Head of caudate nucleus (tissue), 42 donors: ENCODE measurements around the gene ZNF322.
"Not testable (repeated sequence)": the region's sequence is repeated elsewhere in the genome, so short reads cannot be mapped to it uniquely, and the experiment has no call there.

Source experiments
- DNase-seq, 42 donors: peaks; one replicate each; pipeline versions ENCODE4 v3.0.0 to v3.0.0-alpha.2; 2020 to 2021; ENCODE audit warnings: mixed read lengths in 7 of 42
- intact Hi-C: fragments of 100-400 bp; cut with DNase I; formaldehyde crosslinking; loops from one replicate; pipeline ENCODE4 v1.15.0; 2022

Gene ZNF322, protein sequence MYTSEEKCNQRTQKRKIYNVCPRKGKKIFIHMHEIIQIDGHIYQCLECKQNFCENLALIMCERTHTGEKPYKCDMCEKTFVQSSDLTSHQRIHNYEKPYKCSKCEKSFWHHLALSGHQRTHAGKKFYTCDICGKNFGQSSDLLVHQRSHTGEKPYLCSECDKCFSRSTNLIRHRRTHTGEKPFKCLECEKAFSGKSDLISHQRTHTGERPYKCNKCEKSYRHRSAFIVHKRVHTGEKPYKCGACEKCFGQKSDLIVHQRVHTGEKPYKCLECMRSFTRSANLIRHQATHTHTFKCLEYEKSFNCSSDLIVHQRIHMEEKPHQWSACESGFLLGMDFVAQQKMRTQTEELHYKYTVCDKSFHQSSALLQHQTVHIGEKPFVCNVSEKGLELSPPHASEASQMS

DNA sequence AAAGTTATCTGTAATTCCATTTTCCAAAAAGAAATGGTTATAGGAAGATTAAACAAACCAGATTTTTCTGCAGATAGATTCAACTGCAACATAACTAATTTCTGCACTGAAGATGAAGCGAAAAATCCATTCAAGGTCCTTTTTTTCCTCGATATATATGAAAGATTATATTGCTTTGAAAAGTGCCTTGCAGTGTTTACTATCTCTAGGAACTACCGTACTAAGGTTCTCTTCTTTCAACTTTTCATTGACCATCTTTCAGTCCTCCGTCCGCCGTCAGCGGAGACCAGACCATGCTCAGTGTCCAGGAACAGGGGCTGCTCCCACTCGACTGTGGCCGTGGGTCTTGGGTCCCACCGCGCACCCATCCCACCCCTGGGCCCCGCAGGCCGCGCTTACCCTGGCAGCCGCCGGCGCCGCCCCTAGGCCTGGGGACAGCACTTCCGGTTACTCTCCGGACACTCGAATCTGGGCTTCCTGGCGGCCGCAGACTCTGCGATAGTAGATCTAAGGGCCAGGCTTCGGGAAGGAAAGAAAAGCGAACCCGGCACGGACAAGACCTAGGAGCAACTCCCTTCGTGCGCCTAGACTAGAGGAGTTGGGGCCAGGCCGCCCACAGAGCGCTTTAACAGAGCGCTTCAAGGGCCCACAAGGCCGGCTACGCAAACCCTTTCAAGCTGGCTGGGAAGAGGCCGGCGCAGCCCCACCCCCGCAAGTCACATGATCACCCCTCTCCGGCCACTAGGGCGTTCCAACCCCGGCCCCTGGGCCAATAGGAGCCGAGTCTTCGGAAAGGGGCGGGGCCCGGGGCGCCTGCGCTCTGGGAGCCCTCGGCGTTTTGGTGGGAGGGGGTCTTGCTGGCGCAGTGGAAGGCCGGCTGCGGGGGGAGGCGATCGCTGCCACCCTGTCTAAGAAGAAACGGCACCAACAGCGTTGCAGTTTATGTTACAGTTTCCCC lies at the start of gene ZNF322:
Gene ZNF322, minus strand, starts transcription at position 705 of the 958 bp plus-strand sequence. CDS start 21,193 bp downstream, outside the sequence.
- DNase-seq, result peak; percentile 91 to 98 (median 96)
- intact Hi-C loops, result loop anchor here (2.0 kb wide), 1 partner anchor 63 kb away; the partner anchor contains the start of gene ABT1

DNA sequence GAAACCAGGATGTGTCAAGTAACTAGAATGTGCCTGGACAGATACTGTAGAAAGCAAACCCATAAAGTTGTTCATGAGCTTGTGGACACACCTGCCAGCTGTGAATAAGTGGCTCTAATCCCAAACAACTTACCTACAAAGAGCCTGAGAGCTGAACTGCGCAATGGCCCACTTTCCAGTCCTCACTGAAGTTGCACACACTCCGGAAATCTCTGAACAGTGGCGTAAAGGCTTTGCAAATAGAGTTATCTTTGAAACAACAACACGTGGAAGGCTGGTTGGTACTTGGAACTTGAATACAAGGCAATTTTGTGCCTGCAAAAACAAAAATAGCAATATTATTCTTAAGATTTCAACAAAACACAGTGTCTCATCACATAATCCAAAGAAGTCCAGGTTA lies 46.2 kb upstream of the ZNF322 start:
- DNase-seq, intact Hi-C loops: not testable (repeated sequence)

DNA sequence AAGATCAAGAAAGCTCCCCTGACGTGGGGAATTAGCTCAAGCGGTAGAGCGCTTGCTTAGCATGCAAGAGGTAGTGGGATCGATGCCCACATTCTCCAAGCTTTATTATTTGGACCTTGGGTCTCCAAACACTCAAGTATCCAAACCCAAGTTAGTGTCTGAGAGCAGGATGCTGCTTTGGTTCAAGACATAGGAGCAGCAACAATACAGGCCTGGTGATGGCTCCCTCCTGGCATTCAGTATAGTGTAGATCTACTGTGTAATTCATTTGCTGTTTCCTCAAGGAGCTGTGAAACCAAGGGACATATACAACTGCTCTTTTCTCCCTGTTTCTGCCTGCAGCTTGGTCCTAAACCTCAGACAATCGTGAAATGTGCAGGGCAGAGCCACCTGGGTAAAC lies 45.8 kb upstream of the ZNF322 start:
- DNase-seq, intact Hi-C loops: not testable (repeated sequence)

DNA sequence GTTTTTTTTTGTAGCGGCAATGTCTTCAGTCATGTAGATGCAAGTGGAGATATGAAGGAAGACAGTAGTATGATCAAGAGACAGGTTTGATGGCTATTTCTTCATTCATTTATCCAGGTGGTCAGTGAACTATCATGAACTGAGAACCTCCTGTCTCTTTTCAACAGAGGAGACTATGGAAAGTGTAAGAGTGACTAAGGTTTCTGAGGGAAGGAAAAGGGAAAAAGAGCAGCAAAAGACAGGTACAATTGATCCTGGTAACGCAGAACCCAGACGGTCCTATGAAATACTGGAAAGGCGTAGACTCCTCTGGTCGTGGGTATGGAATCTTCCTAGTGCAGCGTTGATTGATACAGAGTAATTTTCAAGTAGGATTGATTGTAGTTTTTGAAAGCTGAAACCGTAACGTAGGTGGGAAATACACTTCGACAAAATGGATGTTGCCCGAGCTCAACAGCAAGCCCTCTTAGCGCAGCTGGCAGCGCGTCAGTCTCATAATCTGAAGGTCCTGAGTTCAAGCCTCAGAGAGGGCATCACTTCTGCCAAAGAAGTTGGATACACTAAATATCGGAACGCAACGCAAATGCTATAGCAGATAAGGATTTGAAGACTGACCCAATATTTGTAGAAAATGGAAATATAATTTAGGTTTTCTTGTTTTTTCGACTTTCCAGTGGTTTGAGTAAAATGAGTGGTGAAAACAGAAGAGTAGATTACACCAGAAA lies 41.6 kb upstream of the ZNF322 start:
- intact Hi-C loops, DNase-seq: not testable (repeated sequence)

DNA sequence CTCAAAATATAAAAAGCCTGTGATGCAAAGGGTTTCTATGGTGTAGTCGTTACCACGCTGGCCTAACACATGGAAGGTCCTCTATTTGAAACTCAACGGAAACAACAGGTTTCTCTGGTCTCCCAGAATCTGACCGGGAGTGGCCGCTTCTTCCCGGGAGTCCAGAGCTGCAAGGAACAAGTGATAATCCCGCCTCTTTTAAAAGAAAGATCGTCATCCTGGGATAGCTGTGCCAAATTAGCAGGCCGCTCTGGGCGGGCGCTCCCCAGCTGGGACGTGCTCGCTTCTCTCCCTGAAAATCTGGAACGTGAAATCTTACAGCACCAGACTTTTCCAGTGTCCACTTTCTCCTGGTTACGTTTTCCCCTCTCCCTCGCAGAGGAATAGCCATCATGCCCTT lies 38.0 kb upstream of the ZNF322 start:
- DNase-seq, intact Hi-C loops: not testable (repeated sequence)

DNA sequence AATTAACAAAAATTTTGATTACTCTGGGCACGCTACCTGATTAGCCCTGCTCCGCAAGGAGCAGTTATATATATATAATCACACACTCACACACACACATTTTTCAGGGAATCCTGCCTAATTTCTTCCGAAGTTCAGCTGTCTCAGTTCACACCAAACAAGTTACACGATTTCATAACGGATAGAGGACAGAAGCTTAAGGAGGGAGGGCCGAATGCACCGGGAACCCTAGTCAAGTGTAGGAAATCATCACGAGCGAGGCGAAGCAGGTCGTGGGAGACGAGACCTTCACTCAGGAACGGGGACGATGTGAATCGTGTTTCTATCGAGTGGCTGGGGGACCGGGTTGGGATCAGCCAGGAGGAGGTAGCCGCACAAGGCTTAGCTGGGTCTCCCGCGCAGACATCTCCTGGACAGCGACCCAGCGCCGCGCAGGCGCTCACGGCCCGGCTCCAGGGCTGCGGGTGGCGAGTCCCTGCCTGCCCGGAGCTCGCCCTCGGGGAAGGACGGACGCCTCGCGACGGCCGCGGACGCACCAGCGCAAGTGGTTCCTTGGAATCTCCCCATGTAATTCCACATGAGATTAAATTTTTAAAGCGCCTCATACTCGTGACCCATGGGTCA lies 29.9 kb upstream of the ZNF322 start:
- intact Hi-C loops, DNase-seq: not testable (repeated sequence)

DNA sequence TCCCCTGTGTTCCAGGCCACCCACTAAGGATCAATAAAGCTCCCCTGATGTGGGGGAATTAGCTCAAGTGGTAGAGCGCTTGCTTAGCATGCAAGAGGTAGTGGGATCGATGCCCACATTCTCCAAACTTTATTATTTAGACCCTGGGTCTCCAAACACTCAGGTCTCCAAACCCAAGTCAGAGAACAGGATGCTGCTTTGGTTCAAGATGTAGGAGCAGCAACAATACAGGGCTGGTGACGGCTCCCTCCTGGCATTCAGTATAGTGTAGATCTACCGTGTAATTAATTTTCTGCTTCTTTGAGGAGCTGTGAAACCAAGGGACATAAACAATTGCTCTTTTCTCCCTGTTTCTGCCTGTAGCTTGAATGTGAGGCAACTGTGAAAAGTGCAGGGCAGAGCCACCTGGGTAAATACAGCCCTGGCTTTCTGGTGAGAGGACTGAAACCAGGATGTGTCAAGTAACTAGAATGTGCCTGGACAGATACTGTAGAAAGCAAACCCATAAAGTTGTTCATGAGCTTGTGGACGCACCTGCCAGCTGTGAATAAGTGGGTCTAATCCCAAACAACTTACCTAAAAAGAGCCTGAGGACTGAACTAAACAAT lies 23.0 kb upstream of the ZNF322 start:
- intact Hi-C loops, DNase-seq: not testable (repeated sequence)

DNA sequence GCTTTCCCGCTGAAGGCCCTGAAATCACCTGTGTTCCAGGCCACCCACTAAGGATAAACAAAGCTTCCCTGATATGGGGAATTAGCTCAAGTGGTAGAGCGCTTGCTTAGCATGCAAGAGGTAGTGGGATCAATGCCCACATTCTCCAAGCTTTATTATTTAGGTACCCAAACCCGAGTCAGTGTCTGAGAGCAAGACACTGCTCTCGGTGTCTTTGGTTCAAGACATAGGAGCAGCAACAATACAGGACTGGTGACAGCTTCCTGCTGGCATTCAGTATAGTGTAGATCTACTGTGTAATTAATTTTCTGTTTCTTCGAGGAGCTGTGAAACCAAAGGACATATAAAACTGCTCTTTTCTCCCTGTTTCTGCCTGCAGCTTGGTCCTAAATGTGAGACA lies 13.7 kb upstream of the ZNF322 start:
- intact Hi-C loops, DNase-seq: not testable (repeated sequence)

DNA sequence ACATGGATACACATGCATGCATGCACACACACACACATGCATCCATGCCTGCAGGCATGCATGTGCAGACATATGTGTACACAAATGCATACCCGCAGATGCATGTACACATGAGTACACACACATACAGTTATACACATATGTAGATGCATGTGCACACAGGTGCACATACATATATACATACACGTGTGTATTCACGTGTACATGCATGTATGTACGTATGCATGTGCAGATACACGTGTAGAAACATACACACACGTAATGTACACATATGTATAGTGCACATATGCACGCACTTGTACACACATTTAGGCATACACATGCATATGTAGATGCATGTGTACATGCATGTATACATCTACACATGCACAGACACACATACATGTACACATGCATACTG lies 11.0 kb upstream of the ZNF322 start:
- DNase-seq, intact Hi-C loops: not testable (repeated sequence)

DNA sequence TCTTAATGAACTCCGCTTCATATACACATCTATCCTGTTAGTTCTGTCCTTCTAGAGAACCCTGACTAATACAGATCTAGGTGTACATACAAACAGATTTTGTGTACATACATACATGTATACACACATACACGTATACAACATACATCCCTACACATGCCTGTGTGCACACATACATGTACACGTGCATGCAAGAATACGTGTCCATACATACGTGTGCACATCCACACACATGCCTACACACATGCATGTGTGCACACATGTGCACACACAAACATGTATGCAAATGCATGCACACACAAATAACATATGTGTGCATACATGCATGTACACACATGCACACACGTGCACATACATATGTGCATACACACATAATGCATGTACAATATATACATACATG lies 10.5 kb upstream of the ZNF322 start:
- DNase-seq, intact Hi-C loops: not testable (repeated sequence)

DNA sequence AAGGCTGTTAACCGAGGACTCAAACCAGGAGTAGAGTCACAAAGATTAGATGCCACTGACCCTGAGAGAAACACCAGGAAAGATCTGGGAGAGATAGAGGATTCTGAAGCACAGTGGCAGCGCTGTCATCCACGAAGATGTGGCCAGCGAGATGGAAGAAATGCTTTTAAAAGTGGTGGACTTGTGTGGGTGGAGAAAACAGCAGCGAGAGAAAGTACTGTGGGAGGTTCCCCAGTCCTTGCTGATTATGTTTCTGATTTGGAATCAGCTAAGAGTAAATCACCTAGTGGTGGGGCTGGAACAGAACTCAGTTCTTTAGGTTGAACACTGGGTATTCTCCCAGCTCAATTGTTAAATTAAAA lies 435 bp upstream of the ZNF322 start:
- DNase-seq, result peak in 1 of 42 donors; percentile 18
- intact Hi-C loops, result loop anchor here (2.0 kb wide), 1 partner anchor 63 kb away; the partner anchor contains the start of gene ABT1

DNA sequence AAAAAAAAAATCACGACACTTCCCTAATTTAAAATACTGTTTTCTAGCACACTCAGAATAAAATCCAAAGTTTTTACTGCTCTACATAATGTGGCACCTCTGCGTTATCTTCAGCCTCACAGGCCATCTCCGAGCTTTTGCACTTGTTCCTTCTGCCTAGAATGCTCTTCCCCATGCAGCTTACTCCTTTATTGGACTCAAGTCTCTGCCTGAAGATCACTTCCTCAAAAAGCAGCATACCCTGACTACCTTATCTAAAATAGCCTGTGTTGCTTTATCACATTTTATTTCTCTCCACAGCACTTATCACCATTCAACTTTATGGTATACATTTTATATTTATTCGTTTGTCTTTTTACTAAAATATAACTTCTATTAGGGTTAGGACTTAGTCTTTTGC lies 2.3 kb downstream of the ZNF322 start:
- intact Hi-C loops, result no loop called here
- DNase-seq, result no peak

DNA sequence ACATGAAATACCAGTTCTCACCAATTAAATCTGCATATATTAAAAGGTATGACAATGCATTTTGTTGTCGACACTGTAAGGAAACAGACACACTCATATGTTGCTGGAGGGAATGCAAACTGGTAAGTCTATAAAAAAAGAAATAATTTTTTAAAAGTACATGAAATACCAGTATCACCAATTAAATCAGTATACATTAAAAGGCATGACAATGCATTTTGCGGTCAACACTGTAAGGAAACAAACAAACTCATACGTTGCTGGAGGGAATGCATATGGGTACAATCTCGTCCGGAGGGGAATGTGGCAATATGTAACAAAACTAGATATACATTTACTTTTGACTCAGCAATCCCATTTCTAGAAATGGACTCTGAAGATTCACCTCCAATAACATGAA lies 6.5 kb downstream of the ZNF322 start:
- intact Hi-C loops, result no loop called here
- DNase-seq, result no peak

DNA sequence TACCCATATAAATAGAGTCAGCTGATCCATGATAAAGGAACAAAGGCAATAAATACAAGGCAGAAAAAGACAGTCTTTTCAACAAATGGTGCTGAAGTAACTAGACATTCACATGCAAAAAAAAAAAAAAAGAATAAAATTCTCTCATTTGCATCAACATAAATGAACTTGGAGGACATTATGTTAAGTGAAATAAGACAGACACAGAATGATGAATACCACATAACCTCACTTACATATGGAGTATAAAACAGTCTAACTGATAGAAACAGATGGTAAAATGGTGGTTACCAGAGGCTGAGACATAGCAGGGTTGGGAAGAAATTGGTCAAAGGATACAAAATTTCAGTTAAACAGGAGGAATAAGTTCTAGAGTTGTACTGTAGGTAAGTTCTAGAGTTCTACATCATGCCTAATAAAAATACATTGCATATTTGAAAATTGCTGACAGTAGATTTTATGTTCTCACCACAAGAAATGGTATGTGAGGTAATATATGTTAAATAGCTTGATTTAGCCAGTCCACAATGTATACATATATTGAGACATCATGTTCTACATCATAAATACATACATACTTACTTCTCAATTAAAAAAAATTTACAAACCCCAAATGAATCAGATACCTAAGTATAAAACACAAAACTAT lies 8.3 kb downstream of the ZNF322 start:
- DNase-seq, result no peak
- intact Hi-C loops, result no loop called here

DNA sequence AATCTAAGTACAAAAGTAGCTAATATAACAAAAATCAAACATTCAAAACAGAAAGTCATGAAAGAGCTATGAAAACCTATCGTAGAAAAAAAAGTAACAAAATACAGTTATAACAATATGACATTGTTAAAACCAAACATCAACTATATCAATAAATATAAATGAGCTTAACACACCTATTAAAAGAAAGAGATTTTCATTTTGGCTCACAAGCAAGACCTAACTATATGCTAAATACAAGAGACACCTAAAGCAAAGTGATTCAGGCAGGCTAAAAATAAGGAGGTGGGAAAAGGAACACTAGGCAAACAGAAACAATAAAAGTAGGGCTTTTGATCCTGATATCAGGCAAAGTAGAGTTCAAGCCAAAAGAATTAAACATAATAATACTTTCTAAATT lies 13.5 kb downstream of the ZNF322 start:
- intact Hi-C loops, result no loop called here

DNA sequence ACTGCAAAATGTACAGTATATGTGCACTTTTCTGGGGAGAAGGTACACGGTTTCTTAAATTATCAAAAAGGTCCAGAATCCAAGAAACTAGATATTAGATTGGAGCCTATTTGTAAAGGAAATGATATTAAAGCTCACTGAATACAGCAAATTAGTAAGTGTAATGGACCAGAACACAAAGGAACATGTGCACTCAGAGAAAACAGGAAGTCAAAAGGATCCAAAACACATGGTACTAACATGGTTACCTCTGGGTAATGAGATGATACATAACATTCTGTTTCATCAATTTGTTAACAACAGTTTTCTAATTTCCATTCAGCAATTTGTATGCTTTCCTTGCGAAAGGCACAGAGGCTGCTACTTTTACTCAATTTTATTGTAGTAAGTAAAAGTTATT lies 18.7 kb downstream of the ZNF322 start:
- DNase-seq, result no peak
- intact Hi-C loops, result no loop called here

More for the DNA sequence above, 13.5 kb downstream of the ZNF322 start:
- no peak for DNase-seq

DNA sequence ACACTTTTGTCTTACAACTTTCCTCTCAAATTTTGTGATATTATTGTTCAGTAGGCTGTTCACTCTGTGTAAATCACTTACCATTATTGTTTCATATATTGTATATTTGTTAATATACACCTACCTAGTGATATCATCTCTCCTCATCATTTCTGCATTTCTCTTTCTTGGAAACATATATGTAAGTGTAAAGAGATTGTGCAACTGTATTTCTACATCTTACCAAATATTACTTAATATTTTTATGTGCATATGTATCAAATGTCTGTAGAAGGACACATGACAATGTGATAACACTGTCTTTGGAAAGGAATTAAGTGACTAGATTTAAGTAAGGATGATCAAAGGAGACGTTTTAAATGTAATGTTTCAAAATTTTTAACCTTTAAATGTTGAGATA lies 30.2 kb downstream of the ZNF322 start:
- intact Hi-C loops, result no loop called here
- no peak for DNase-seq

DNA sequence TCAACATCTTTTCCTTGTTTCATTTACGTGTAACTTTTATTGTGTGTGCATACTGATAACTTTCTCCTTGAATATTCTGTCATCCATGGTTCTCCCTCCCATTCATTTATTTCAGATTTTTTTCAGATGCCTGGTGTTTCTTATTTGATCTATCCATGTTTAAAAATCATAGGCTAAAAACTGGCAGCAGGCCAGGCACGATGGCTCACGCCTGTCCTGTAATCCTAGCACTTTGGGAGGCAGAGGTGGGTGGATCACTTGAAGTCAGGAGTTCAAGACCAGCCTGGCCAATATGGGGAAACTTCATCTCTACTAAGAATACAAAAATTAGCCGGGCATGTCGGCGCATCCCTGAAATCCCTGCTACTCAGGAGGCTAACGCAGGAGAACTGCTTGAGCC lies 31.7 kb downstream of the ZNF322 start:
- no peak for DNase-seq
- intact Hi-C loops, result no loop called here
